GM19351 (cell line): Measurements from ENCODE around the gene BEAN1.
A peak's percentile ranks its signal among the peaks of the same experiment; 100 is the strongest.

ENCODE experiments used
- ATAC-seq: cut with Tn5 transposase; IDR thresholded peaks from one replicate; pipeline ENCODE4 v1.9.1; 2021; ENCODE audit warnings: mild to moderate bottlenecking, moderate library complexity; ENCODE audit not compliant: unreplicated experiment

Gene BEAN1

DNA sequence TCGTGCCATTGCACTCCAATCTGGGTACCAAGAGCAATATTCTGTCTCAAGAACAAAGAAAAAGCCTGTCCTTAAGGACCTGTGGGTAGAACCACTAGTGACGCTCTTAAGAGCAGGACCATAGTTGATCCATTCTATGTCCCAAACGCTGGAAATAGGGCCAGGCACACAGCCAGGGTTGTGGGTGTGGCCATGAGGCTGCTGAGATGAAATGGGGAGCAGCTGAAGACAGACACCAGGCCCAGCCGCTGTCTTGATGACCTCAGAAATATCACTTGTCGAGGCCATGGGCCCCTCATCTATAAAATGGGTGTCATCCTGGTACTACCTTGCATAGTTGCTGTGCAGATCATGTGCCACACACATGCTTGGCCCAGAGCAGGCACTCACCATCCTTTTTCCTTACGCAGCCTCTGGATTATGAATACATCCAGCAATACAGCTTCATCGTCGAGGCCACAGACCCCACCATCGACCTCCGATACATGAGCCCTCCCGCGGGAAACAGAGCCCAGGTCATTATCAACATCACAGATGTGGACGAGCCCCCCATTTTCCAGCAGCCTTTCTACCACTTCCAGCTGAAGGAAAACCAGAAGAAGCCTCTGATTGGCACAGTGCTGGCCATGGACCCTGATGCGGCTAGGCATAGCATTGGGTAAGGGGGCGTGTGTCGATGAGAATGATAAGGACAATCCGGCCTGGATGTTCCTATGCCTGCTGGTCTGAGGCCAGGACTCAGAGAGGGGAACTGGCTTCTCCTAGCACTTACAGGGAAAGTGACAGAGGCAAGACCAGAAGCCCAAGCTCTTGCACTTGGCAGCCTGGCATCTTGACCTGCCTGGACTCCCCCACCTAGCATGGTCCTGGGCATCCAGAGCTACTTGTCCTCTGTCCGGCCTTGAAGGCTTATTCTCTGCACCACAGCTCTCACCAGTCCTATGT is 35.1 kb upstream of the BEAN1 start:
- no peak for ATAC-seq

DNA sequence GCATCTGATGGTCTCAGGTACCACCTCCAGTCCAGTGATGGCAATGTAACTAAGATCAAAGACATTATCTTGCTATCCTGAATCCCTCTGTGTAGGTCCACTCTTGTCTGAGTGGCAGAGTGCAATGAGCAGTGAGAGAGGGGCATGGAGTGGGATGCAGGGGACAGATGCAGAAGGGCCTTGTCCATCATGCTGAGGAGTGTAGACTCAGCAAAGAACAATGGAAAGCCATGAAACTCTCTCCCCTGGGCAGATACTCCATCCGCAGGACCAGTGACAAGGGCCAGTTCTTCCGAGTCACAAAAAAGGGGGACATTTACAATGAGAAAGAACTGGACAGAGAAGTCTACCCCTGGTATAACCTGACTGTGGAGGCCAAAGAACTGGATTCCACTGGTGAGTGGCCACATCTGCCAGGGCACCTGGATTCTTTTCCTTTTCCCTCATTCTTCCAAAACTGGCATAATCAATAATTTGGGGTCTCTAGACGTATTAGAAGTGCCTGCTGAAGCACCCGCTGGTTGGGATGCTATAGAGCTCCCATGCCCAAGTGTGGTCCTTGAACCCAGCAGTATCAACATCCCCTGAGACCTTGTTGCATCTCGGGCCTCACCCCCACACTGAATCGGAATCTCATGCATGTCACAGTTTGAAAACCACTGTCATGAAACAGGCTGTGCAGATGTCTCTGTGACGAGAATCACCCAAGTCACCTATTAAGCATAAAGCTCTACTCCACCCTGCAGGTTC is 31.1 kb upstream of the BEAN1 start:
- ATAC-seq = no peak

DNA sequence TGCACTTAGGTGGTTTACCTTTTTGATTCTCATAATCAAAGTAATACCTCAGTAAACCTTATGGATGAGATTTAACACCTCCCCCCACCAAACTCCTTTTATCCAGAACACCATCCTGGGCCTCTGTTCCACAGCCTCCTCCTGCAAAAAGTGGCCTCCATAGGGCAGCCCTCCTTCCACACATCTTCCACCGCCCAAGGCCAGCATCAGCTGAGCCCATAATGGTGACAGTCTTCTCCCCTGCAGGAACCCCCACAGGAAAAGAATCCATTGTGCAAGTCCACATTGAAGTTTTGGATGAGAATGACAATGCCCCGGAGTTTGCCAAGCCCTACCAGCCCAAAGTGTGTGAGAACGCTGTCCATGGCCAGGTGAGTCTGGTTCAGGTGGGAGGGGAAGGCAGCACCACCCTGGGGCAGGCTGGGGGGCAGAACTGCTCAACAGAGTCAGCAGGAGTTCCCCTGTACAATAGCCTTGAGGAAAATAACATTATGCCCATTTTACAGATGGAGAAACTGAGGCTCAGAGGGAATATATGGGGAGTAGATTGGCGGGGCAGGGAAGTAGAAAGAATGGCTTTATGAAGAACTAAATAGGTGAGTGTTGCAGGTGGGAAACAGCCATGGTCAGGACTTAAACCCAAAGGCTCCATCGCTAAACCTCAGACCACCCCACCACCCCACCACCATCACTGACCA is 29.2 kb upstream of the BEAN1 start:
- no peak for ATAC-seq

DNA sequence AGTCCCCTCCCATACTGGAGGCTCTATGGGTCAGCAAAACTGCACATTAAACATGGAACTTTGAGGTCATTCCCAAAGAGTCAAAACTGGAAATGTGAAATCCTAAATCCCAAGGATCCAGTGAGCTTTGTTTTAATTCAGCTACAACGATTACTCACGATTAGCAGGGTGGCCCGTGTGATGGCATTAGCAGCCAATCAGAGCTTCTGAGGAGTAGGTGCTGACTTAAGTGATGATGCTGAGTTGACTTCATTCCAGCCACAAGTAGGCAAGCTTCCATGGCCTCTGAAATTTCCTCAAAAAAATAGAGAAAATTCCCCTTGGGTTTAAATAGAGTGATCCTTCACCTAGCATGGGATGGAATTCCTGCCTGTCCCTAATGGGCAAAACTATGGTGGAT is 28.1 kb upstream of the BEAN1 start:
- no peak for ATAC-seq

DNA sequence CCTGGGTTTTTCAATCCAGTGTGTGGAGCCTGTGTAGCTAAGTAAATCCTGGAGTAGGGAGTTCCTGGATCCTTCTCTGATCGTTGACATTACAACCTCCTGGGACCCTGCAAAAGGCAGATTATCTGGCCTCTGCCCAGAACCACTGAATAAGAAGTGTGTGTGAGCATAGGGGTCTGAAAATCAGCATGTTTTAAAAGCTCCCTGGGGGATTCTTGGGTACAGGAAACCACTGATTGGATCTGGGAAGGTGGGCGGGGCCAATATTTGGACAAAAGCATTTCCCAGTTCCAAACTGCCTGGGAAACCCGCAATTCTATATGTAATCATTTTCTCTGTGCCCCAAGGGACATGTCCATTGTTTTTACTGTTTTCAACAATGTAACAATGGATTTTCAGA is 27.2 kb upstream of the BEAN1 start:
- no peak for ATAC-seq

DNA sequence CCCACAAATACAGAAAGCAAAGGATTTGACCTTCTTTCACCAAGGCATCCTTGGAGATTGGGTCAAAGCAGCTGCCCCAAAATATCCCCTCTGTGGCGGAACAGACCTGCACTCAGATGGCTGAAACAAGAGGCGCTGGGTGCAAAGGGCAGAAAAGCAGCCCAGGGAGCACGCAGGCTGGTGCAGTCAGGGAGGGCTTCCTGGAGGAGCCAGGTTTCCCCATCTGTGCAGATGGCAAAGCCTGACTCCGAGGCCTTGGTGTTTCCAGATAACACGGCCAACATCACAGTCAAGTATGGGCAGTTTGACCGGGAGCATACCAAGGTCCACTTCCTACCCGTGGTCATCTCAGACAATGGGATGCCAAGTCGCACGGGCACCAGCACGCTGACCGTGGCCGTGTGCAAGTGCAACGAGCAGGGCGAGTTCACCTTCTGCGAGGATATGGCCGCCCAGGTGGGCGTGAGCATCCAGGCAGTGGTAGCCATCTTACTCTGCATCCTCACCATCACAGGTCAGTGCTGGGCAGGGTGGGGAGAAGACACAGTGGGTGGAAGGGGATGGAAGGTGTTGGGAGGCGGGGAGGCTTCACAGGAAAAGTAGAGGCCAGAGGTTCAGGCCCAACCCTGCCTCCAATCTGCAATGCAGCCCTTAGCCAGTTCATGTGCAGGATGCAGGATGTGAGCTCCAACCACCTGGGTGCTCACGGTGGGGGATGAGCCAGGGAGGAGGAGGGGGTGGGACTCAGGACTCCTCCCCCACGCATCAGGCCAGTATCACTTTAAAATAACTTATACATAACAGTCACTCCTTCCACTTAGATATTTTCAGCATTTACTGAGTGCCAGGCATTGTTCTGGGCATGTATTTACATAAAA is 26.4 kb upstream of the BEAN1 start:
- no peak for ATAC-seq

DNA sequence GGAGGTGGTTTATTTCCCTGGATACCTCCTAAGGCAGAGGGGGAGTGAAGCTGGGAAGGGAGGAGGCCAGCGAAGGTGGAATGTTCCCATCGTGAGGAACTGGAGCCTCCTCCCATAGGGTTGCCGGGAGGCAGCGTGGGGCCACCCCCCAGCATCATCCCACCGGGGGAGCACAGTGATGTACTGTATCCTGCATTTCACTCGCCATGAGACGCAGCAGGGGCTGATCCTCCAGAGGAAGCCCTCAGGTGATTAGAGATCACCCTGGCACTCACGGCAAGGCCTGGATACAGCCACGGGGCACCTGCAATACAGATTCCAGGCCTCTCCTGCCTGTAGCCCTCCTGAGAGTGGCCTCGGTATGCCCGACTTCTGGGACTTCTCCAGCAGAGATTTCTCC is 25.5 kb upstream of the BEAN1 start:
- no peak for ATAC-seq

DNA sequence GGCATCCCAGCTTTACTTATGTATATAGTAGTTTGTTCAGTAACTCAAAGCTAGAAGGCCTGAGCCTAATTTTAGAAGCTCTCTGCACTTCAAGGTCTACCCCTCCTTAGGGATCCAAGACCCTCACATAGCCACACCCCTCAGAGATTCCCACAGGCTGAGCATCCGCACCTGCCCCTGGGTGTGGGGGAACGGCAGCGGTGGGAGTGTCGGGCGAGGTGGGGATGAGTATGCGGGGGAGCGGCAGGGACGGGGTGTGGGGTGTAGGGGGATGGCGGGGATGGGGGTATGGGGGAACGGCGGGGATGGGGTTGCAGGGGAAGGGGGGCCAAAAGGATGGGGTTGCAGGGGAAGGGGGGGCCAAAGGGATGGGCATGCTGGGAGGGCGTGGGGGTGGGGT is 24.9 kb upstream of the BEAN1 start:
- no peak for ATAC-seq

DNA sequence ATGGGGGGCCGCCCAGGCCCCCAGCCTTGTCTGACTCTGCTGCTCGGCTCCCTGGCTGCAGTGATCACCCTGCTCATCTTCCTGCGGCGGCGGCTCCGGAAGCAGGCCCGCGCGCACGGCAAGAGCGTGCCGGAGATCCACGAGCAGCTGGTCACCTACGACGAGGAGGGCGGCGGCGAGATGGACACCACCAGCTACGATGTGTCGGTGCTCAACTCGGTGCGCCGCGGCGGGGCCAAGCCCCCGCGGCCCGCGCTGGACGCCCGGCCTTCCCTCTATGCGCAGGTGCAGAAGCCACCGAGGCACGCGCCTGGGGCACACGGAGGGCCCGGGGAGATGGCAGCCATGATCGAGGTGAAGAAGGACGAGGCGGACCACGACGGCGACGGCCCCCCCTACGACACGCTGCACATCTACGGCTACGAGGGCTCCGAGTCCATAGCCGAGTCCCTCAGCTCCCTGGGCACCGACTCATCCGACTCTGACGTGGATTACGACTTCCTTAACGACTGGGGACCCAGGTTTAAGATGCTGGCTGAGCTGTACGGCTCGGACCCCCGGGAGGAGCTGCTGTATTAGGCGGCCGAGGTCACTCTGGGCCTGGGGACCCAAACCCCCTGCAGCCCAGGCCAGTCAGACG is 24.4 kb upstream of the BEAN1 start:
- ATAC-seq = no peak

DNA sequence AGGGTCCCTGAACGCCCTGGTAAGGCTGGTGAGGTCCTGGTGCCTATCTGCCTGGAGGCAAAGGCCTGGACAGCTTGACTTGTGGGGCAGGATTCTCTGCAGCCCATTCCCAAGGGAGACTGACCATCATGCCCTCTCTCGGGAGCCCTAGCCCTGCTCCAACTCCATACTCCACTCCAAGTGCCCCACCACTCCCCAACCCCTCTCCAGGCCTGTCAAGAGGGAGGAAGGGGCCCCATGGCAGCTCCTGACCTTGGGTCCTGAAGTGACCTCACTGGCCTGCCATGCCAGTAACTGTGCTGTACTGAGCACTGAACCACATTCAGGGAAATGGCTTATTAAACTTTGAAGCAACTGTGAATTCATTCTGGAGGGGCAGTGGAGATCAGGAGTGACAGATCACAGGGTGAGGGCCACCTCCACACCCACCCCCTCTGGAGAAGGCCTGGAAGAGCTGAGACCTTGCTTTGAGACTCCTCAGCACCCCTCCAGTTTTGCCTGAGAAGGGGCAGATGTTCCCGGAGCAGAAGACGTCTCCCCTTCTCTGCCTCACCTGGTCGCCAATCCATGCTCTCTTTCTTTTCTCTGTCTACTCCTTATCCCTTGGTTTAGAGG is 23.5 kb upstream of the BEAN1 start:
- ATAC-seq = no peak

DNA sequence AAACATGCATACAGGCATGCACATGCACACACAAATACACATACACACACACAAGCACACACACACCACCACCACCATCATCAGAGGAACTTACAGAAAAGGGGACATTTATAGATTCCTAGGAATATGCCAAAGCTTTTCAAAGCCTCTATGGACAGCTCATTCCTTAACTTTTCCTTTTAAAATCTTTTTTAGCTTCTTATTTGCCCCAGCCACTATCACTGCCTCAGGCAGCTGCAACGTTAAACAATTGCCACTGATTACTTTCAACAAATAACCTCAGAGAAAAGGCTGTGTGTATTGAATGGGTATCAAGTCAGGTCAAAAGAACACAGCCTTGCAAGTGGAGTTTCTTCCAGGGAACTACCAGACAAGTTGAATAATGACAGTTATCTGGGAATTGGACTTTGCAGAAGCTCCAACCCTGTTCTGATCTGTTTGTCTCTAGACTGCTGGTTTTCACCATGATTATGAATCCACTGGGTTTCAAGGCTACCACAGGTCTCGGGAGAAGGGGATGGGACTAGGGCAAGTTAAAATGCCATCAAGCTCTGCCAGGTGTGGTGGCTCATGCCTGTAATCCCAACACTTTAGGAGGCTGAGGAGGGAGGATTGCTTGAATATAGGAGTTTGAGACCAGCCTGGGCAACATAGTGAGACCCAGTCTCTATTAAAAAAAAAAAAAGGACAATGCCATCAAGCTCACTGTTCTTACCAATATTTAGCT is 21.9 kb upstream of the BEAN1 start:
- ATAC-seq = no peak

DNA sequence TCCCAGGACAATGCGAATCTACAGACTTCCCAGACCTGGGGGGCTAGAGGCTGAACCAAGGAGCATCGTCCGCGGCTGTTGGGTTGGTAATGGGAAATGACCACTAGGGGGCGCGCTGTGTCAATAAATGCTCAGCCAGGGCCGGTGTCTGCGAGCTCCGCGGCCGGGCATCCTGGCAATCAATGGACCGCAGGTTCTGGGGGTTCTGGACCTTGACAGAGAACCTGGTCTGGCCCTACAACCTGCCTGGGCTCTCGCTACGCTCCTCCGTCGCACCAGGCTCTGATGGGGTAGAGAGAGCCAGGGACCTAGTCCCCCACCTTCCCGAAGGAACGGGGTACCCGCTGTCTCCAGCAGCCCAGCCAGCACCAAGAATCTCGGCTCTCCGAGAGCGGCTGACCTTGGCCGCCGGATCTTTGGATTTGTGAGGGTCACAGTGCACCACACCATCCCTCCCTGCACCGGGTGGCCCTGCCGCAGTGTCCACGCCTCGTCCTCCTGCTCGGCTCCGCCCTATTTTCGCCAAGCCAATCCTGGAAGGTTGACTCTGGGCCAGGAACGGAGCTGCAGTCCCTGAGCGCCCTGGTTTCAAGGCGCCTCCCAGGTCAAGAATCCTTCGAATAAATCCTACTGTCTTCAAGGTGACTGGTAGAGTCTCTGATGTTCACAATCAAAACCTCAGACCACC is 20.4 kb upstream of the BEAN1 start:
- peak; percentile 81 for ATAC-seq

DNA sequence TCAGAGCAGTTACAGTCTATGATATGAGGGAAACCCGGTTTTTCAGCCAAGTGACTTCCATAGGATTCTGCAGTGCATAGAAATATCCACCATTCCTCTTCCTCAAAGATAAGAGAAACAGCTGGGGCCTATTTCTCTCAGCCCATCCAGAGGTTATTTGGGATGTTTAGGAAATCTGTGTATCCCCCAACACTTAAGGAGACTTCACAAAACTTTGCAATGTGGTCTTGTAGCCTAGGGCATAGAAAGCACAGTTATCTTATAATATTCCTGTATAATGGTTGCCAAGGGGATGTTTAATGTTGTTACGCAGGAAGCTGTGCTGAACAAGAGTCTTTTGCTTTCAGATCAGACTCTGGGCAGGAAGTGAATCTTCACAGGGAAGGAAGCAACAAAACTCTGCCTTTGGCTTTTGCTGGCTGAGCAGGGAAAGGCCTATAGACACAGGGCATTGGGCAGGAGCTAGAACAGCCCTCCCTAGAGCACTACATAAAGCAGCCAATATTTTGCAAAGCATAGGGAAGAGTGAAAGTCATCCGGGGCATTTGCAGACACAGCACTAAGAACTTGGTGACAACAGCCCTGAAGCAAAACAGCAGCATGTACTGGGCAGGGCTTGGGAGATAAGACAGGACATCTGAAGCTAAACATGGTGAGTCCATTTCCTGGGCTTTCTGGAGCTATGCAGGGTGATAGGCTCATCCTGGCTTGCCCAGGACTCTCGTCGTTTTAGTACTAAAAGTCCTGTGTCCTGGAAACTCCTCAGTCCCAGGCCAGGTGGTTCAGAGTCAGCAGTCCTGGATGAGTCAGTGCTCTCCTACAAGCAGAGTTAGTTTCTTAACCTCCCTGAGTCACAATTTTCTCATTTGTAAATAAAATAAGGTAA is 18.7 kb upstream of the BEAN1 start:
- ATAC-seq = no peak

DNA sequence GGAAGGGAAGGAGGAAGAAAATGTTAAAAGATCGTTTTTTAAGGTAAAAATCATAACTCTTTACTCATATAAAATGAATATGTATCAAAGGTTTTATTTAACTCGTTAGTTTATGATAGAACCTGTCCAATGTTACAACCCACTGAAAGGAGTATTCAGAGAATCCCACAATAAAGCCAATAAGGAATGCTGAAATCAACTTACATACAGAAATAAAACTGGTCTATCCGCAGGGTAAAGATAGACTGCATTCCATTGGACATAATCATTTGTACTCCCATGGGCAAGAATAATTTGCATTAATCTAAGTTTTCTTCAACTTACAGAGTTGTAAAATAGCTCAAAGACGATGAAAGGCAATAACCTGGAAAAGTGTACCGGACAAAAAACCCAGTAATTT is 17.9 kb upstream of the BEAN1 start:
- ATAC-seq = no peak

DNA sequence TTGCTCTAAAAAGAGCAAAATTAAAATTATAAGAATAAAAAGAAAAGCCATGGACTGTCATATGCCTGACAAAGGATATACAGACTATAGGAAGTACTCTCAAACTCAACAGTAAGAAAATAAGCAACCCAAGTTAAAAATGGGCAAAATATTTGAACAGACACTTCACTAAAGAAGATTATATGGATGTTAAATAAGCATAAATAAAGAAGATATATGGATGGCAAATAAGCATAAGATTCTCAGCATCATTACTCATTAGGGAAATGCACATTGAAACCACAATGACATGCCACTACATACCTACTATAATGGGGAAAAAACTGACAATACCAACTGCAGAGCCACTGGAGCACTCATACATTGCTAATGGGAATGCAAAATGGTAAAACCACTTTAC is 14.9 kb upstream of the BEAN1 start:
- ATAC-seq = no peak

DNA sequence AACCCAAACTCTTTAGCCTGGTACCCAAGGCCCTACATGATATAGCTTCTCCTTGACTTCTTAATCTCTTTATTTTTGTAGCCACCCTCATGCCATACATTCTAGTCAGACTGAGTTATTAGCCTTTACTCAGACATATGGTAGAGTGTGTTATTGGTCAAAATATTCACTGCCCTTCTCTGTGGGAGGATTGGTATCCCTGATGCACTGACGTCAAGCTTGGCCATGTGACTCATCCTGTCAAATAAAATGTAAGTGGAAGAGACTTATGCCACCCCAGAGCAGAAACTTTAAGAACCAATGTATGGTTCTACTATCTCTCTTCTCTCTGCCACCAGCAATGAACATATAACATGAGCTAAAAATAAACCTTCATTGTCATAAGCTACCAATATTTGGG is 12.2 kb upstream of the BEAN1 start:
- no peak for ATAC-seq

DNA sequence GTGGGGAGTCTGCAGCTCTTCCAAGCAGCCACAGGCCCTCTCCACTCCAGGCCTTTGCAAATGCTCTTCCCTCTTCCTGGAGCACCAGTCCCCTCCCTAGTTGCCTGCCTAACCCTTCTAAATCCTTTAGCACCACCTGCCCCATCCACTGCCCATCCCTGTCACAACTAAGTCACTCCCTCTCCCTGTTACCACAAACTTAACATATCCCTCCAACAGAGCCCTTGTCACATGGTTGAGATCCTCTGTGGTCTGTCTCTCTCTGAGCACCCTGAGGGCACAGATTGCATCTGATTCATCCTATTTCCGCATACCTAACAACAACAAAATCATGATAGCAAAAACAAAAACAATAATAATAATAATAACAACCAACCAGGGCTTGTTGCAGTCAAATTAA is 11.0 kb upstream of the BEAN1 start:
- ATAC-seq = no peak
